Measurements from ENCODE around the gene MC3R. TPM values are rescaled to one million over a fixed set of nuclear protein-coding genes. Genes with fewer than 3 reads are reported as not detected.

MC3R gene
- total RNA-seq (2012; rRNA removed) (not detected in 2 replicates), polyA plus RNA-seq (2012; rRNA removed) (not detected in 2 replicates), Bru-seq, nascent RNA (not detected), BruChase-seq, experiment 1, labeled RNA remaining after a 6-hour chase (not detected), BruChase-seq, experiment 2, labeled RNA remaining after a 2-hour chase (not detected)
- polyA plus RNA-seq (2012; cell fraction: cytosol; rRNA removed) = not detected in 2 replicates
- not detected in 2 replicates for polyA plus RNA-seq (2012; cell fraction: nucleus; rRNA removed; ENCODE audit: low replicate concordance)
- long read RNA-seq = 0 reads

DNA sequence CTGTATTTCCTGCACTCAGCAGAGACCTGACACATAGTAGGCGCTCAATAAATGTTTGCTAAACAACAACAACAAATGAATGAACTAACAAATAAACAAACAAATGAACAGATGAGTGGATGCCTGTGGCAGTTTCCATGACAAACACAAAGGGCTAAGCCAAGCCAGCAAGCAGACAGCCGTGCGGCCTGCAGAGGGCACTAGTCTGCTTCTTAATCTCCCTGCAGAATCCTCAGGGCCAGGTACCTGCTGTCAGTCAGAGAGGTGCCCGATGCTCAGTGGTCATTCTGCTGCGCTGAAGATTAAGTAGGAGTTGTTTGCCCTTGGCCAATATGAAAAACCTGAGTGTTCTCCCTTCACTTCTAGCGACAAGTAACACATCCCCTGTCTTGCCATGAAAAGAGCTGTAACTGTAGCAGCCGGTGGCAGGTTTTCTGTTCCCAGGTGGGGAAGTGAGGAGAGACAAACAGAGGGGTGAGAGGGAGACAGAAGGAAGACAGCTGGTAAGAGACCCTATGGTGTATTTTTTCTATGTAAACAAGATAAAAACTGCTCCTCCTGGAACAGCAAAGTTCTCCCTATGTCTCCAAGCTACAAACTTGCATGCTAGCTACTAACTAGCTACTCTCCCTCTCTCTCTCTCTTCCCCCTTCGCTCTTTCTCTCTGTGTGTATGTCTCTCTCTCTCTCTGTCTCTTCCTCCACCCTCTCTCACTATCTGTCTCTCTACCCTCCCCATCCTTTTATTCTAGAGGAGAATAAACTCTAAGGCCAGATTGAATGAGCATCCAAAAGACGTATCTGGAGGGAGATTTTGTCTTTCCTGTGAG lies at the start of gene MC3R:
Gene MC3R (plus strand): TSS at position 779 of the 829 bp plus-strand sequence. CDS start 112 bp downstream, outside the sequence.
- in situ Hi-C loops (cut with MboI; ENCODE audit: low sequenced_read_pairs) = no loop called here
- POLR2A ChIA-PET (ENCODE audit: unreplicated experiment) = no interaction called here

More for the DNA sequence above, at the start of gene MC3R:
- Histone ChIP-seq H4K5ac (ENCODE audit: low read depth, low read length) (no peak within 1 kb of the TSS), H2BK120ac (ENCODE audit: low read depth, low read length) (no peak within 1 kb of the TSS), H2BK20ac (ENCODE audit: low read depth, low read length) (no peak within 1 kb of the TSS), H3K9ac (ENCODE audit: low read depth, low read length) (no peak within 1 kb of the TSS), H3K23ac (ENCODE audit: low read depth, low read length) (no peak within 1 kb of the TSS), H3K4me3 (ENCODE audit: insufficient read depth, low read depth, low read length) (no peak within 1 kb of the TSS), H4K8ac (ENCODE audit: low read depth in 2 of 2, low read length in 2 of 2) (no peak within 1 kb of the TSS), H3K4me1 (ENCODE audit: control insufficient read depth, insufficient read depth, low read length) (no peaks in the 10 kb centered on the region), H3K9me1 (ENCODE audit: insufficient read depth, low read length) (no peaks in the 10 kb centered on the region), H2BK15ac (ENCODE audit: low read depth, low read length) (no peak within 1 kb of the TSS), H3K4ac (ENCODE audit: low read depth, low read length) (no peak within 1 kb of the TSS), H3K27me3 (ENCODE audit: control insufficient read depth, insufficient read depth, low read length) (no peaks in the 10 kb centered on the region), H3K18ac (ENCODE audit: low read depth, low read length) (no peak within 1 kb of the TSS), H2AK5ac (ENCODE audit: low read depth, low read length) (no peak within 1 kb of the TSS), H3K56ac (ENCODE audit: extremely low read depth, insufficient read depth, low read length) (no peak within 1 kb of the TSS), H3K14ac (replicated peaks; ENCODE audit: low read depth, low read length) (no peak within 1 kb of the TSS), H4K91ac (ENCODE audit: insufficient read depth, low read depth, low read length) (no peak within 1 kb of the TSS), H3K4me2 (ENCODE audit: low read depth, low read length) (no peak within 1 kb of the TSS), H3K79me1 (ENCODE audit: low read depth in 1 of 2, low read length in 2 of 2) (no peaks in the 10 kb centered on the region), H3K36me3 (ENCODE audit: control insufficient read depth, insufficient read depth, low read length) (no peaks in the 10 kb centered on the region), H2BK5ac (ENCODE audit: low read depth, low read length, poor library complexity, severe bottlenecking) (no peak within 1 kb of the TSS), H3K27ac (ENCODE audit: insufficient read depth, low read length) (no peak within 1 kb of the TSS), H3K9me3 (ENCODE audit: control insufficient read depth, insufficient read depth, low read length) (peaks cover 4% of the 10 kb centered on the region; the same call in 1 of the 2 replicates), H4K20me1 (ENCODE audit: insufficient read depth, low read length) (no peaks in the 10 kb centered on the region), H2AK9ac (replicated peaks; ENCODE audit: low read depth, low read length, poor library complexity) (no peak within 1 kb of the TSS), H2AFZ (replicated peaks; ENCODE audit: low read length, poor library complexity) (no peak within 1 kb of the TSS)
- dilution Hi-C loops (cut with HindIII; ENCODE audit: low sequenced_read_pairs, unreplicated experiment) = no loop called here
- no CpG with 5 or more reads among the region's 9 CpGs for WGBS, 2 experiments (ENCODE audit: extremely low coverage in 2 of 2, insufficient read length in 1 of 2)
- ATAC-seq (ENCODE audit: low read depth) (peak; percentile 49), DNase-seq (peak; percentile 30)
- intact Hi-C loops (cut with micrococcal nuclease) = loop anchor here (5.0 kb wide), 2 partner anchors 99 to 329 kb away; no protein-coding TSS in a partner anchor
- no TSS peak for BruUV-seq (replicated peaks)
- TF ChIP-seq SMC3 (IDR thresholded peaks at IDR 0.05; ENCODE audit: low read depth, low read length) (peak; percentile 39; the same call in 1 of the 2 replicates), BHLHE40 (IDR thresholded peaks at IDR 0.05; ENCODE audit: low read depth, low read length) (no peak), MAFK (IDR thresholded peaks at IDR 0.05; ENCODE audit: low read depth, low read length) (no peak), RAD21 (IDR thresholded peaks at IDR 0.05; ENCODE audit: low read length) (peak; percentile 59)
- TF ChIP-seq, protein P1, sequence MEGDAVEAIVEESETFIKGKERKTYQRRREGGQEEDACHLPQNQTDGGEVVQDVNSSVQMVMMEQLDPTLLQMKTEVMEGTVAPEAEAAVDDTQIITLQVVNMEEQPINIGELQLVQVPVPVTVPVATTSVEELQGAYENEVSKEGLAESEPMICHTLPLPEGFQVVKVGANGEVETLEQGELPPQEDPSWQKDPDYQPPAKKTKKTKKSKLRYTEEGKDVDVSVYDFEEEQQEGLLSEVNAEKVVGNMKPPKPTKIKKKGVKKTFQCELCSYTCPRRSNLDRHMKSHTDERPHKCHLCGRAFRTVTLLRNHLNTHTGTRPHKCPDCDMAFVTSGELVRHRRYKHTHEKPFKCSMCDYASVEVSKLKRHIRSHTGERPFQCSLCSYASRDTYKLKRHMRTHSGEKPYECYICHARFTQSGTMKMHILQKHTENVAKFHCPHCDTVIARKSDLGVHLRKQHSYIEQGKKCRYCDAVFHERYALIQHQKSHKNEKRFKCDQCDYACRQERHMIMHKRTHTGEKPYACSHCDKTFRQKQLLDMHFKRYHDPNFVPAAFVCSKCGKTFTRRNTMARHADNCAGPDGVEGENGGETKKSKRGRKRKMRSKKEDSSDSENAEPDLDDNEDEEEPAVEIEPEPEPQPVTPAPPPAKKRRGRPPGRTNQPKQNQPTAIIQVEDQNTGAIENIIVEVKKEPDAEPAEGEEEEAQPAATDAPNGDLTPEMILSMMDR (conservative IDR thresholded peaks at IDR 0.05; ENCODE audit: low read depth, low read length) = peak; percentile 52
- CTCF ChIA-PET = interaction anchor here (1.0 kb wide), 1 partner anchor 96 kb away, joined by 6 read pairs; no protein-coding TSS in a partner anchor

All from IMR-90 (cell line).